HG03108 (cell line): ENCODE measurements around the gene SETBP1.

Source experiments
- ATAC-seq: cut with Tn5 transposase; IDR thresholded peaks from one replicate; pipeline ENCODE4 v1.9.1; 2021; ENCODE audit warnings: moderate library complexity; ENCODE audit not compliant: unreplicated experiment

The SETBP1 gene

DNA sequence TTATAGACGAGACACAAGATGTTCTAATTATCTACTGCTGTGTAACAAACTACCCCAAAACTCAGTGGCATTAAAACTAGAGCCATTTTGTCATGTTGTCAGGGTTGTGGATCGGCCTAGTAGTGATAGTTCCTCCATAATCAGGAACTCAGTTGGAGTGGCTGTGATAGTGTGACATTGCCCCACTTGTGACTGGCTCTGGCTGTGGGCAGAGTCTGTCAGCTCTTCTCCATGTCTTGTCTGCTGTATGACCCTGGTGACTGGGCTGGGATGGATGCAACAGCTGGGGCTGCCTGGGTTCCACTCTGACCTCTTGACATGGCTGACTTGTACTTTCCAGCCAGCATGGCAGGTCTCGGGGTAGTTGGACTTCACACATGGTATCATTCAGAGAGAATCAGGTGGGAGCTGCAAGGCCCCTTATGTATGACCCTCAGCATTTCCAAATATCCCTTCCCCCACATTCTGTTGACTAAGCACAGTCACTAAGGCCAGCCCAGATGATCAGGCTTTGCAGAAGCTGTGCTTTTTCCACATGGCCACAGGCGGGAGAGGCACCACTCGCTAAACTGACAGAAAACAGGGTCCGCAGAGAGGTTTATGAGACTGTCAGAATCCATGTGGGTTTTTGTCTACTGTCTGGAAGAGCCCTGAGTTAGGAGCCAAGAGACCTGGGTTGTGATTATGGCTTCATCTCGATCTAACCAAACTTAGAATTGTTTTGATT, 50.3 kb downstream of the SETBP1 start:
- ATAC-seq, result no peak

DNA sequence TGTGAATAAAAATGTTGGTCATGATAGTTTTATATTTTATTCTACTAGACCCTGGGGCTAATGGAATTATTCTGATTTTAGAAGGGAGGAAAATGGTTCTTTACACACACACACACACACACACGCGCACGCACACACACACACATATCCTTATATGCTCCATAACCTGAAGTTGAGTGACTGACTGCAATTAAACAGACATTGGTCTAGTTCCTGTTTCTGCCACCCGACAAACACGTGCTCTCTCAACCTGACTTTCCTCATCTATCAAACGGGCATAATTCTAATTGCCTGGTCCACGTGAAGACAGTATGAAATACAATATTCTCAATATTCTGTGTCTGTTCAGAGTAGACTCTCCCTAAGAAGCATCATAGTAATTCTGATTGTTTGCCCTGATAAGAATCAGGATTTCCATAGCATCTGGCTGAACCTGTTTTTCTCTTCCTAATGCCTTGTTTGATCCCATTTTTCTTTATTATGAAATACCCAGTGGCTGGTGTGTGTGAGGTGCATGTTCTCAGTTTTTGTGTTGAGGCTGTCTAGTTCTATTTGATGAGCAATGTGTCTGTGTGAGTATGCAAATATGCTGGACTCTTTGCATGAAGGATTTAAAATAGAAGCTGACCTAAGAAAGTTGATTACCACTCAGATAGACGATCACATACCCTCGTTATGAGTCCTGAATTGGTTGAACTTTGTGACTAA, 51.0 kb downstream of the SETBP1 start:
- no peak for ATAC-seq

DNA sequence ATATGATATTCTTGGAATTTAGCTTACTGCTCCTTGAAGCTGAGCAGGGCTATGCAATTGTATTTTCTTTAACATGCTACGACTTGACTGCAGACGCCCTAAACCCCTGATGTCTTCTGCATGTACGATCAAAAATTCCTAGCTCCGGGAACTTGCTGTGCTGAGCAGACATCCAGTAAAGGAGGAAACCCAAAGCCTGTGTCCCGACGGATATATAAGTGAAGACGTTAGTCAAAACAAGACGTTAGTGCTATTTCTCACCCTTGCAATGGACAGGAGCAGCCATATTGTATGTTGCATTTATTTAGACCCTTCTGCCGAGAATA, 51.5 kb downstream of the SETBP1 start:
- no peak for ATAC-seq

- no peak for ATAC-seq
Observed at GRCh38 chr18:44732599-44732998, 51.9 kb downstream of the SETBP1 start.

- ATAC-seq, result no peak
Observed at GRCh38 chr18:44733069-44733753, 52.5 kb downstream of the SETBP1 start.

DNA sequence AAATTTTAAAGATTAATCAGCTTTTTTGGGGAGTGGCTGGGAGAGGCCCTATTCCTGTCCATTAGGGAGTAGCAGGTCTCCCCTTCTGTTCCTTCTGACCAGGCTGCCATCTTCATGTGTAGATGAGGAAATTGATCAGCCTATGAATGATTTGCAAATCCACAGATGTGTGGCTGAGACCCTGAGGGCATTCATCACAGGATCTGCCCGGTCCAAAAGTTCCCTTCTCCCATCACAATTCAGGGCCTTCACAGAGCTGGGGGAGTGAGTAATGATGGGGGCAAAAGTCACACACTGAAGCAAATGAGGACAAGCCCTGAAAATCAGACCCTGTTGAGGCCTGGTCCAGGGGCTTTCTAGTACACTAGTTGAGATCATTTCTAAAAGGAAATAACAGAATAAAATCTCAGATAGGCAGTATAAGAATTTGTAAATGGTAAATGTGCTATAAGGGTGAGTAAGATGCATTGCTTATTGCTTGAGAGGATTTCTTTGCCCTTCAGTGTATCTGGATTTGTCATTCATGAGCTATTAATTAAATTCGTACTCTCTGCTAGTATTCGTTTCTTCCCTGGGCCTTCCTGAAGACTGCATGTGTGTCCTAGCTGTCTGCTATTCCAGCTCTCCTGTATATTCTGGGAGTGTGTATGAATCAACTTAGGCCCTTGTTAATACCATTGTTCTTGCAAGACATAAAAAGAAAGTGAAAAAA, 53.2 kb downstream of the SETBP1 start:
- no peak for ATAC-seq

DNA sequence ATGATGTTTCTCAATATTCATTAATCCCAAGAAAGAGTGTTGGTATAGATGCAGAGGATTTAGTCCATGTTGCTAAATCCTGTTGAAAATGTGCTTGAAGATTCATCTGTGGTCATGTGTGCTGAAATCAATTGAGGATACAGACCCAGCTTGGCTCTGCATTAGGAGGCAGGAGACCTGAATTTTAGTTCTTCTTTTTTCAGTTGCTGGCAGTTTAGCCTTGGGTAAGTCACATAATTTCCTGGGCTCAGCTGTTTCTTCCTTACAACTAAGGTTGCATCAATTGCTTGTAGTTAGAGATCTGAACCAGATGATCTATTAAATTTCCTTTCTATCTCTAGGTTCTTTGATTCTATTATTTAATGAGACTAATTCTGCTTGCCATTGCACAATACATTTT, 54.4 kb downstream of the SETBP1 start:
- no peak for ATAC-seq

- ATAC-seq, result no peak
Observed at GRCh38 chr18:44736664-44737380, 56.1 kb downstream of the SETBP1 start.

DNA sequence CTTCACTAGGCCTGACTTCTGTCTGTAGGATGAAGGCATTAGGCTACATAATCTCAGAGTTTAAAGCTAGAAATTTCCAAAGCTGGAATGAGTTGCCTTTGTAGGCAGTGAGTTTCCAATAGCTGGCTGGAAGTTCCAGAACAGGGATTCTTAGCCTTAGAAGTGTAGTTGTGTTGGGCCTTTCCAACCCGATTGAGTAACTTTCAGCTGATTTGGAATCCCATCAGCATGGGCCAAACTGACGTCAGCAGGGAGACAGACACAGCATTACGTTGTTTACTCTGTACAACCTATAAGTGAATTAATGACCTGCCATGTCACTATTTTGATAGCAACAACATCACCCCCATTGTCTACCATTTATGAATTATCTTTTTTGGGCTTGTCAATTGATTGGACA, 56.9 kb downstream of the SETBP1 start:
- ATAC-seq, result no peak

GRCh38 chr18:44740000-44740399, 59.3 kb downstream of the SETBP1 start:
- ATAC-seq, result no peak

- no peak for ATAC-seq
Observed at GRCh38 chr18:44741085-44741484, 60.4 kb downstream of the SETBP1 start.

- ATAC-seq, result no peak
Observed at GRCh38 chr18:44741511-44741910, 60.8 kb downstream of the SETBP1 start.

GRCh38 chr18:44742126-44742525, 61.4 kb downstream of the SETBP1 start:
- ATAC-seq, result no peak

GRCh38 chr18:44742718-44743311, 62.1 kb downstream of the SETBP1 start:
- no peak for ATAC-seq

- no peak for ATAC-seq
Observed at GRCh38 chr18:44743631-44744030, 62.9 kb downstream of the SETBP1 start.

GRCh38 chr18:44744161-44745121, 63.8 kb downstream of the SETBP1 start:
- ATAC-seq, result no peak

- no peak for ATAC-seq
Observed at GRCh38 chr18:44747157-44747556, 66.5 kb downstream of the SETBP1 start.

GRCh38 chr18:44748582-44748981, 67.9 kb downstream of the SETBP1 start:
- ATAC-seq, result no peak

- no peak for ATAC-seq
Observed at GRCh38 chr18:44750774-44751173, 70.1 kb downstream of the SETBP1 start.
